Measurements from ENCODE around the gene ARHGAP1.

Gene ARHGAP1

GRCh38 chr11:46700241-46701077, at the start of gene ARHGAP1, which contains the start of gene ZNF408:
ARHGAP1 (minus strand) TSS chr11:46700619; CDS start chr11:46696107, 4,512 bp downstream.
ZNF408 (plus strand) TSS chr11:46701031; CDS start chr11:46701048, 17 bp downstream.
- peak; percentile 99 for DNase-seq (ENCODE audit: low spot score)

- no peak for DNase-seq (ENCODE audit: low spot score)
These were observed 46.7 kb upstream of the ARHGAP1 start for GRCh38 chr11:46747150-46747549.

GRCh38 chr11:46745995-46746394, 45.6 kb upstream of the ARHGAP1 start:
- DNase-seq (ENCODE audit: low spot score) = no peak

- no peak for DNase-seq (ENCODE audit: low spot score)
These were observed 44.9 kb upstream of the ARHGAP1 start for GRCh38 chr11:46745328-46745727.

- DNase-seq (ENCODE audit: low spot score) = no peak
These were observed 43.4 kb upstream of the ARHGAP1 start for GRCh38 chr11:46743693-46744339.

- DNase-seq (ENCODE audit: low spot score) = no peak
These were observed 42.6 kb upstream of the ARHGAP1 start for GRCh38 chr11:46743043-46743442.

GRCh38 chr11:46741600-46742484, 41.4 kb upstream of the ARHGAP1 start:
- no peak for DNase-seq (ENCODE audit: low spot score)

GRCh38 chr11:46738887-46739286, 38.5 kb upstream of the ARHGAP1 start:
- no peak for DNase-seq (ENCODE audit: low spot score)

- DNase-seq (ENCODE audit: low spot score) = no peak
These were observed 37.3 kb upstream of the ARHGAP1 start for GRCh38 chr11:46737699-46738098.

GRCh38 chr11:46736615-46737014, 36.2 kb upstream of the ARHGAP1 start:
- no peak for DNase-seq (ENCODE audit: low spot score)

- DNase-seq (ENCODE audit: low spot score) = no peak
These were observed 35.7 kb upstream of the ARHGAP1 start for GRCh38 chr11:46736146-46736545.

- DNase-seq (ENCODE audit: low spot score) = no peak
These were observed 32.8 kb upstream of the ARHGAP1 start for GRCh38 chr11:46733234-46733633.

GRCh38 chr11:46731545-46731944, 31.1 kb upstream of the ARHGAP1 start:
- no peak for DNase-seq (ENCODE audit: low spot score)

GRCh38 chr11:46729110-46730027, 28.9 kb upstream of the ARHGAP1 start:
- DNase-seq (ENCODE audit: low spot score) = no peak

- DNase-seq (ENCODE audit: low spot score) = no peak
These were observed 28.2 kb upstream of the ARHGAP1 start for GRCh38 chr11:46728659-46729040.

GRCh38 chr11:46727952-46728658, 27.7 kb upstream of the ARHGAP1 start:
- no peak for DNase-seq (ENCODE audit: low spot score)

GRCh38 chr11:46726206-46726862, 25.9 kb upstream of the ARHGAP1 start:
- no peak for DNase-seq (ENCODE audit: low spot score)

- no peak for DNase-seq (ENCODE audit: low spot score)
These were observed 25.2 kb upstream of the ARHGAP1 start for GRCh38 chr11:46725338-46726205.

- DNase-seq (ENCODE audit: low spot score) = no peak
These were observed 23.7 kb upstream of the ARHGAP1 start for GRCh38 chr11:46724088-46724487.

Data from globus pallidus (tissue), 1 donor.